GM19395 (cell line): ENCODE measurements around the gene NGB.

Experiments
- ATAC-seq: cut with Tn5 transposase; IDR thresholded peaks from one replicate; pipeline ENCODE4 v1.9.1; 2021; ENCODE audit warnings: mild to moderate bottlenecking, moderate library complexity; ENCODE audit not compliant: unreplicated experiment

The NGB gene

DNA sequence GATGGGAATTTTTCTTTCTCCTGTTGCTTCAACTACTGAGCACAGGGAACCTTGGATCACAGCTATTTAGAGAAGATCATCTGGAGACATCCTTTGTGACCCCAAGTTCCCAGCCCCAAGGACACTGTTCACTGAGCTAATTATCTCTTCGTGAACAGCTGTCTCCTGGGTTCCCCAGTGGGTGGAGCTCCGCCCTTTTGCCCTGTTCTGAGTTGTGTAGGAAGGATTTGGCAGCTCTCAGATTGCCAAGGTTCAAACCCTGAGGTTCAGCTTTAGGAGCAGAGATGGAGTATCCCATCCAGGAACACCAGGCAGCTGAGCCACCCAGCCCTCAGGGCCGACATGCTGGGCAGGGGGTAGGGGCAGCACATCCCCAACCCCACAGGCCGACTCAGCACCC lies 32.0 kb downstream of the NGB start:
- no peak for ATAC-seq

DNA sequence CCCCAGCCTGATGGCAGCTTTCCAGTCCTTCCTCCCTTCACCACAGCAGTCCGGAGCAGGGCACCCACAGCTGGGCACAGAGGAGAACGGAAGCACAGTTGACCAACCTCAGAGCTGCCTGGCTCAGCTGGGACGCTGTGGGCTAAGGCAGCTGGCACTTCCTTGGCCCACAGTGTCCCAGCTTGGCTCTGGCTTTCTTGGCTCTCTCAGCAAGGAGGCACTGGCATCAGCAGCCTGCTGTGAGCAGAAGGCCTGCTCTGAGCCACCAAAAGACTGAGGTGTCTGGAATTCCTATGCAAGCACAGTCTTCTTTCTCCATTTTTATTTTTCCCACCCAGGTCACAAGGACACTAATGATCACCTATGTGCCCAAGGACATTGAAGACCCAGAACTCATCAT lies 32.6 kb downstream of the NGB start:
- no peak for ATAC-seq

DNA sequence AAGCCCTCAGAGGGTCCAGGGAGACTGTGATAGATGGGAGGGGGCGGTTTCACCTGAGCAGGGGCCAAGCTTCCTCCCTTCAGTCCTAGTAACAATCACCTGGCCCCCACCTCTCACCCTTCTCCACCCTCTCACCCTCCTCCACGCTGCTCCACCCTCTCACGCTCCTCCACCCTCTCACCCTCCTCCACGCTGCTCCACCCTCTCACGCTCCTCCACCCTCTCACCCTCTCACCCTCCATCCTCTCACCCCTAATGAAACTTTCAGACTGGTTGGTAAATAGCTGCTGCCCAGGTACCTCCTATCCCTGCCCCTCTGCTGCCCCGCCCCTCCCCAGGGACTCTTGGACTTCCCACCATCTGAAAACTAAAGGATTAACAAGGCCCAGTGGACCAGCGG lies 34.2 kb downstream of the NGB start:
- no peak for ATAC-seq

DNA sequence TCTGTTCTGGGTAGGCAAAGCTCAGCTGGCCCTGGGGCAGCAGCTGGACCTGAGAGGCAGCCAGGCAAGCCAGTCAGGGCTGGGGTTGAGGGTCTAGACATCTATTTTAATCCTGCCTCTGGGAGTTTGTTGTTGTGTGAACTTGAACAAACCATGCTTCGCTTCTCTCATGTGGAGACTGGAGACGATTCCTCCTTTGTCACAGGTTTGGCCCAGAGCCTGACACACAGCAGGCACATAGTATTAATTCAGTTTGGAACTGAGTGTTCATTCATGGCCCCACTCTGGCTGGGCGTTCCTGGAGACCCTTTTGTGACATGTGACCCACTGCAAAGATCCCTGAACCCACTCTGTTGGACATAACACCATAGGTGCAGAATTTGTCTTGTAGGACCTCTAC lies 39.3 kb downstream of the NGB start:
- ATAC-seq: no peak

DNA sequence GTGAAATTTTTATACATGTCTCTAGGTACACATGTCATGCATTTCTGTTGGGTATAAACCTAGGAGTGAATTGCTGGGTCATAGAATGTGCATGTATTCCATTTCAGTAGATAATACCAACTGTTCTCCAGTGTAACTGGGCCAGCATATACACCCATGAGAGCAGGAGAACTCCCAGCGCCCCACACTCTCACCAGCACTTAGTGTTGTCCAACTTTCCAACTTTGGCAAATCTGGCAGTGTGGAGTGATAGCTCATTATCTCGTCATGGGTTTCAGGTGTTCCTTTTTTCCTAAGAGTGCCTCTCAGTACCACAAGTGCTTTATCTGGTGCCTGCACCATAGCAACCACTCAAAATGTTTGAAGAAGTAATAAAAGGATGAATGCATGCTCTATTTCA lies 40.1 kb downstream of the NGB start:
- ATAC-seq: no peak

DNA sequence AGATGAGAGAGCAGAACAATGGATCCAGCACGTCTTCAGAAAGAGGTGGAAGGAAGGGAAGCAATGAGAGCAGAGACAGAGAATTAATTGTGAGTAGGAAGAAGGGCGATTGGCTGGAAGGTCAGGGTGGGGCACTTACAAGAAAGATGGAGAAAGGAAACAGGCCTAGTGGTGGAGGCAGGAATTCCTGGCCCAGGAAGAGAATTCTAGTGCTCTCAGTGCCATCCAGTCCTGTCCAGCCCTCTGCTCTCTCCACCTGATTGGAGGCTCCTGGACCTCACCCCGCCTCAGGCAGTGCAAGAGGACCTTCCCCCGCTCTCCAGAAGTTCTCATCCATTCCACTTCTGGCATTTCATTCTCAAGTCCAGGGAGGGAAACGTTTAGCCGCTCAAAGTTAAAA lies 43.0 kb downstream of the NGB start:
- ATAC-seq: no peak

DNA sequence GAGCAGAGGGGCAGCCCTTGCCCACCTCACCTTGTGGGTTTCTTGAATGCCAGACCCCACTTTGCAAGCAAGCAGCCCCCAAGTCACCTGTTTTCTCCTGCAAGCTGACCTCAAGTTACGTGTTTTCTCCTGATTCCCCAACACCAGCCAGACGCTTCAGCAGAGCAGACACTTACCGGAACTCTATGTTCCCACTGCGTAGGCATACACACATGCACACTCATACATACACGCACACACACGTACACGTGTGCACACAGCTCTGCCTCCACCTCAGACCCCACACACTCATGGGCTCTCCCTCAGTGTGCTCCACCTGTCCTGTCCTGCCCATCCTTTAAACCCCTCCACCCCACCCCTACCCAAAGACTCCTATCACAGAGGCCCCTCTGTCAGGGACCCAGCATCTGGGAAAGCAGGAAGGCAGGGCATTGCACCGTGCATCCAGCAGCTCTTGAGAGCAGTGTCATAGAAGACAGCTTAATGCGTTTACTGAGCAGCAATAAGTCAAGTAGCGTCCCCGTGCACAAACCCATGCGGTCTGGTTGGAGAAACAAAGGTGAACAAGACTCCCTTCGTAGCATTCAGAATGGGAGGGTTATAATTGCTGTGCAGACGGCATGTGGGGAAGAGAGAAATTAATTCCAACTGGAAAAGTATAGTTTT lies 45.0 kb downstream of the NGB start:
- no peak for ATAC-seq

DNA sequence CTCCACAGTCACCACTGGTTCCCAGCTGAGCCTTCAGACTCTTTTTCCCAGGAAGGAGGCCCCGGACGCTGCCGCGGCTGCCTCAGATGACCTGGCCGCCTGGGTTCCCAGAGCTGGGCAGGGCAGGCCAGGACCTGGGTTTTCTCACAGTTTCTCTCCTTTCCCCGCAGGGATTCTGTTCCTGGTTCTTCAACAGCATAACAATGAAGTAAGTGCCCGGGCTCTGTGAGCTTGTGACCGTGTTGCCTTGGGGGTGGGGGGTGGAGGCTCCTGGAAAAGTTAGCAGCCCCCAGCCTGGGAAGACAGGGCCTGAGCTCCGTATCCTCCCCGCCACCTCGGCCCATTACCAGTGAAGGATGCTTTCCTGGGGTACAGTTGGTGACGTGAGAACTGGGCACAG lies 45.8 kb downstream of the NGB start:
- no peak for ATAC-seq

DNA sequence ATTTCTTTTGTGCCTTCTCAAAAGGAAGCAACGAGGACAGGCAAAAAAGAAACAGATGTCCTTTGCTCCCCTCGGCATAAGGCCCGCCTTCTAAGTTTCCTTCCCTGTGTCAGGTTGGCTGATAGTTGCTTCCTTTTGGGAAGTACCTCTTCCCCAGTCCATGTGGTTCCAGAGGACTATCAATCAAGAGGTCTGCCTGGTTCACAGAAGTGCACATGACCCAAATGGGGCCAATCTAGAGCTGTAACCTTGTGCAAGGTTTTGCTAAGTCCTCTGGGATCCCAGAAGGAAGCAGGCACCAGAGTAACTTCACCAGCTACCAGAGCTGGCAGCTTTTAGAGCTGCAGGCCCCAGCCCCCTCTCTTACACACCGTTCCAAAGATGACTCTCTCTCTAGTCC lies 46.8 kb downstream of the NGB start:
- no peak for ATAC-seq

DNA sequence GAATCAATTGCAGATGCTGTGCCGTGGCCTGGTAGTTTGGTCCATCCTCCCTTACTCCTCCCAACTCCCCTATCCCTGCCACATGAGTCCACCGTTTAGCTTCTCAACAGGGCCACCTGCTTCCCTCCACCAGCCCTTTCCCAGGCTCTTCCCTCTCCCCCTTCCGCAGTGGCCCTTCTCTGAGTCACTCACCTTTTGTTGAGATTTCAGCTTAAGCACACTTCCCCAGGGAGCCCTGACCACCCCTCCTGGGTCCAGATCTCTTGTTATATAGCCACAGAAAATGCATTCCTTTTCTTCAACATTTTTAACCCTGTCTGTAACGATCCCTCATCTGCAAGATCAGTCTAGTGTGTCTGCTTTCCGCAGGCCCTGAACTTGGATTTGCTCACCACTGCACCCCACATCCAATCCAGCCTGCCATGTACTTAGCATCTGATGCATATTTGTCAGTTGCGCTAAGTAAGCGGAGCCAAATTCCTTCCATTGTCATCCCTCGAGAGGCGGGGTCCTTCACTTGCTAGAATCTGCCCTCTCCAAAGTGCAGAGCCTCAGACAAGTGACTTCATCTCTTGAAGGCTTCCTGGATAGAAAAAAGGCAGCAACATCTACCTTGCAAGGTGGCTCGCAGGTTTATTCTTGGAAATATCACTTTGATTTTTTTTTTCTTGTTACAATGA lies 48.3 kb downstream of the NGB start:
- ATAC-seq: no peak

DNA sequence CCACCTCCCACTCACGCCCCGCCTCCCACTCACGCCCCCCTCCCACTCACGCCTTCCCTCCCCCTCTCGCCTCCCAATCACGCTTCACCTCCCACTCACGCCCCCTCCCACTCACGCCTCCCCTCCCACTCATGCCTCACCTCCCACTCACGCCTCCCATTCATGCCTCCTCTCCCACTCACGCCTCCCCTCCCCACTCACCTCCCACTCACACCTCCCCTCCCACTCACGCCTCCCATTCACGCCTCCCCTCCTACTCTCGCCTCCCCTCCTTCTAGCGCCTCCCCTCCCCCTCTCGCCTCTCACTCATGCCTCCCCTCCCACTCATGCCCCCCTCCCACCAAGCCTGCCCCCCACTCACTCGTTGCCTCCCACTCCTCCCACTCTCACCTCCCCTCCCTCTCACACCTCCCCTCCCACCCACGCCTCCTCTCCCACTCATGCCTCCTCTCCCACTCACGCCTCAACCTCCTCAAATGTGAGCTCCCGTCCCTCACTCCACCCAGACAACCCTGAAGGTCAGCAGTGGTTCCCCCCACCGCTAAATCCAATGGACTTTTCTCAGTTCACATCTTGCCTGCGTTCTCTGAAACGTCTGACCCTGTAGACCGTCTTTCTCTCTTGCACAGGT lies 49.6 kb downstream of the NGB start:
- no peak for ATAC-seq

DNA sequence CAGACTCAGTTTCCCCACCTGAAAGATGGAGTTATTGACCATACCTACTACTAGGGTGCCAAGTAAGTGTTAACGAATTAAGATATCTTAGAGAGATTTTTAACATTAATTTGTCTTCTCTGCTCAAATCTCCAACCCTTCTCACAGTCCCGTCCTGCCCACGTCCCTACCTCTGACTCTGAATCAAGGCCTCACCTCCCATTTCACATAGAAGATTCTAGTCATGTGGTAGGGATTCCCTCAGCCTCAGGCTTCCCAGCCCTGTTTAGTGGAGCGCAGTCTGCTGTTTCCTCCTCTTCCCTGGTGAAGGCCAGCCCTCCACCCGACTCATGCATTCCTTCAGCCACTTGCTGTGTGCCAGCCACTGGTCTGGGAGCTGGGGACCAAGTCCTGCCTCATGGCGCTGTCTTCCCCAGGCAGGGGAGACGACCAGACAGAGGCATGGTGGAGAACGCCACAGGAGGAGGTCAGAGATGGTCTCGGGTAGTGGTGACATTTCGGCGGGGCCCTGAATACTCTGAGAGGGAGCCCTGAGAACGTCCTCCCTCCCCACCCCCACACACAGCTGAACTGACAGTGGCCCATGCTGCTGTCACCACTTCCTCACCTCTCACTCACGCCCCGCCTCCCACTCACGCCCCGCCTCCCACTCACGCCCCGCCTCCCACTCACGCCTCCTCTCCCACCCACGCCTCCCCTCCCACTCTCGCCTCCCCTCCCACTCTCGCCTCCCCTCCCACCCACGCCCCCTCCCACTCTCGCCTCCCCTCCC lies 50.6 kb downstream of the NGB start:
- no peak for ATAC-seq

DNA sequence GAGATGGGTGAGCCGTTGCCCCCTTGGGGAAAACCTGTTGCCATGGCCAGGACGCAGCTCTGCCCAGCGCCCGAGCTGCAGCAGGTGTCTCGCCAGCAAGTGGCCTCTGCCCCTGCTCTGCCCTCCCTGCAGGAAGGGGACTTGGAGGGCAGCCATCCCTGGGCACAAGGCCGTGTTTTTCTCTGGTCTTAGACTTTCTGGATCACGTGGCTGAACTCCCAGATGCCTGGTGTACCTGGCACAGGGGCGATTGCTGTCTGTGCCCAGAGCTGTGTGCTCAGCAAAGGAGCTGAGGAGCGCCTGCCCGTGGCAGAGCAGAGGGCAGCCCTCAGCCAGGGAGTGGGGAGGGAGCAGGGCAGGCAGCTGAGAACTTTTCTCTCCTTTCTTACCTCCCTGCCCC lies 51.4 kb downstream of the NGB start:
- no peak for ATAC-seq

DNA sequence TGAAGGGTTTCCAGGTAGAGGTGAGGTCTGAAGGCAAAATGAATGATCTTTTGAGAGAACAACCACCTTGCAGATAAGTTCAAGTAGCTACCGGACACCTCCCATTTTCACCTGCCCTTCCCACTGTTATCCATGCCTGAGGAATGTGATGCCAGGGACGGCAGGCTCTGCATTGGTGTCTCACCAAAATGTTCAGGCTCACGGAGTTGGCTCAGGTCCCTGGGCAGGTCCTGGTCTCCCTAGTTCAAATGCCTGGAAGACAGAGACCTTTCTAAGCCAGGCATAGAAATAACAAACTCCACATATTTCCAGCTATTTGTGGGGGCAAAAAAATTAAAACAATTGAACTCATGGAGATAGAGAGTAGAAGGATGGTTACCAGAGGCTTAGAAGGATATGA lies 53.5 kb downstream of the NGB start:
- ATAC-seq: no peak
